Cardiac muscle cell (in vitro differentiated cells and primary cell): ENCODE results near the gene TMPRSS4. TPM values are rescaled to one million over a fixed set of nuclear protein-coding genes. Genes with fewer than 3 reads are reported as not detected.

Source experiments
- DNase-seq, 2 donors: peaks; one replicate each; pipeline versions ENCODE4 v3.0.0 to v3.0.0-alpha.2; 2010 to 2017; ENCODE audit warnings: low read depth in 1 of 2, low spot score in 1 of 2
- H3K27ac ChIP-seq: fragments of 200-600 bp; sonication (generic); 2 replicates; pipeline ENCODE4 v1.5.1; 2016
- H3K27me3 ChIP-seq: fragments of 200-600 bp; sonication (generic); 2 replicates; pipeline ENCODE4 v1.6.0; 2016; ENCODE audit warnings: control low read depth
- H3K36me3 ChIP-seq: fragments of 200-600 bp; sonication (generic); 2 replicates; pipeline ENCODE4 v1.5.1; 2016; ENCODE audit warnings: control low read depth
- H3K4me1 ChIP-seq: fragments of 200-600 bp; sonication (generic); 2 replicates; pipeline ENCODE4 v1.8.1; 2017; ENCODE audit warnings: low read depth, mild to moderate bottlenecking, mixed run types
- H3K4me3 ChIP-seq: fragments of 200-600 bp; sonication (generic); 2 replicates; pipeline ENCODE4 v1.5.1; 2016; ENCODE audit warnings: mild to moderate bottlenecking
- H3K9me3 ChIP-seq: fragments of 200-600 bp; sonication (generic); 2 replicates; pipeline ENCODE4 v1.5.1; 2017; ENCODE audit warnings: low read depth, mild to moderate bottlenecking, control low read depth
- polyA plus RNA-seq: library from polyadenylated mRNA; unstranded; fragments of >200 nt; fragmentation: Nextera tagmentation; extraction: Ambion mirVana; gene quantifications from 2 replicates; pipeline ENCODE4 v1.2.1, GENCODE V29; 2016
- total RNA-seq: library from RNA; depleted of rRNA; stranded (reverse); fragments of >200 nt; gene quantifications from 2 replicates; pipeline ENCODE4 v1.2.3, GENCODE V29; 2016
- TF ChIP-seq, protein P1 (sequence below): IDR thresholded peaks from 2 replicates; pipeline ENCODE4 v1.5.1; 2012; ENCODE audit warnings: low read depth, mild to moderate bottlenecking, low read length

TMPRSS4 gene
- total and polyA plus RNA-seq, 2 experiments from 2014 or later = not detected

DNA sequence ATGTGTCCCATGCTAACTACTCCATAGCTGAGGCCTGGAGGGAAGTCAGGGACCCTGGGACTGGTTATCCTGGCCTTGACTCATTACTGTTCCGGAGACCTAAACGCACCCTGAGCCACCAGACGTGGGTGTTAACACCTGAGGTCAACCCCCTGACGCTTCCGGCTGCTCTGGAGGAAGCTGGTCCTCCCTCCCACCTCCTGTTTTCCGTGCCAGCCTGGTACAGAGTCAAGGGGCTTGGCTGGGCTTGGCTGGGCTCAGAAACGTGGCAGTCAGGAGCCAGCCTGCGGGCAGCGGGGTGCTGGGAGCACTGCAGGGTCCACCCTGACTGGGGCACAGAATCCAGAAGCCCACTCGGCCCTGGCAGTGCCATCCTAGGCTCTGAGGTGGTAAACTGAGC, 2.6 kb downstream of the TMPRSS4 start:
- H3K9me3 ChIP-seq = no peaks in the 10 kb centered on the region
- TF ChIP-seq, protein P1, sequence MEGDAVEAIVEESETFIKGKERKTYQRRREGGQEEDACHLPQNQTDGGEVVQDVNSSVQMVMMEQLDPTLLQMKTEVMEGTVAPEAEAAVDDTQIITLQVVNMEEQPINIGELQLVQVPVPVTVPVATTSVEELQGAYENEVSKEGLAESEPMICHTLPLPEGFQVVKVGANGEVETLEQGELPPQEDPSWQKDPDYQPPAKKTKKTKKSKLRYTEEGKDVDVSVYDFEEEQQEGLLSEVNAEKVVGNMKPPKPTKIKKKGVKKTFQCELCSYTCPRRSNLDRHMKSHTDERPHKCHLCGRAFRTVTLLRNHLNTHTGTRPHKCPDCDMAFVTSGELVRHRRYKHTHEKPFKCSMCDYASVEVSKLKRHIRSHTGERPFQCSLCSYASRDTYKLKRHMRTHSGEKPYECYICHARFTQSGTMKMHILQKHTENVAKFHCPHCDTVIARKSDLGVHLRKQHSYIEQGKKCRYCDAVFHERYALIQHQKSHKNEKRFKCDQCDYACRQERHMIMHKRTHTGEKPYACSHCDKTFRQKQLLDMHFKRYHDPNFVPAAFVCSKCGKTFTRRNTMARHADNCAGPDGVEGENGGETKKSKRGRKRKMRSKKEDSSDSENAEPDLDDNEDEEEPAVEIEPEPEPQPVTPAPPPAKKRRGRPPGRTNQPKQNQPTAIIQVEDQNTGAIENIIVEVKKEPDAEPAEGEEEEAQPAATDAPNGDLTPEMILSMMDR = no peak
- no peaks in the 10 kb centered on the region for H3K36me3 ChIP-seq
- no peaks in the 10 kb centered on the region for H3K27me3 ChIP-seq
- DNase-seq = no peak
- no peak overlapping the region for H3K27ac ChIP-seq
- H3K4me1 ChIP-seq = peaks cover 18% of the 10 kb centered on the region
- H3K4me3 ChIP-seq = no peak overlapping the region

DNA sequence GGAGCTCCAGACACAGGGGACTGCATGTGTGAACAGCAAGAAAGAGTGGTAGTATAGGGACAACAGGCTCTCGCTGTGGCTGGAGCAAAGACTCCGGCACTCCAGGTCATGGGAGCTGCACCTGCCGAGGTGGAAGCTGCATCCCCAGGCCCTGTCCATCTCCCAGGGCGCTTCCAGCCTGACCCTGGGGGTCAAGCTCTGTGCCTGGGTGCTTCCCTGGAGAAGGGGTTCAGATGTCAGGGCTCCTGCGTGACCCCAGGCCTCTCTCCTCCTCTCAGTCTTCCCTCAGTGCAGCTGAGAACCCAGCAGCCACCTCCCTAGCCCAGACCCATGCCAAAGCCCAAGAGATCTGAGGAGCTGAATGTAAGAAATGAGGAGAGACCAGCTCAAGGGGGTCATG, 3.4 kb downstream of the TMPRSS4 start:
- H3K4me1 ChIP-seq = peaks cover 19% of the 10 kb centered on the region
- no peak for DNase-seq
- H3K9me3 ChIP-seq = no peaks in the 10 kb centered on the region
- no peak overlapping the region for H3K4me3 ChIP-seq
- no peaks in the 10 kb centered on the region for H3K36me3 ChIP-seq
- no peaks in the 10 kb centered on the region for H3K27me3 ChIP-seq
- H3K27ac ChIP-seq = no peak overlapping the region
- TF ChIP-seq, protein P1 = no peak

DNA sequence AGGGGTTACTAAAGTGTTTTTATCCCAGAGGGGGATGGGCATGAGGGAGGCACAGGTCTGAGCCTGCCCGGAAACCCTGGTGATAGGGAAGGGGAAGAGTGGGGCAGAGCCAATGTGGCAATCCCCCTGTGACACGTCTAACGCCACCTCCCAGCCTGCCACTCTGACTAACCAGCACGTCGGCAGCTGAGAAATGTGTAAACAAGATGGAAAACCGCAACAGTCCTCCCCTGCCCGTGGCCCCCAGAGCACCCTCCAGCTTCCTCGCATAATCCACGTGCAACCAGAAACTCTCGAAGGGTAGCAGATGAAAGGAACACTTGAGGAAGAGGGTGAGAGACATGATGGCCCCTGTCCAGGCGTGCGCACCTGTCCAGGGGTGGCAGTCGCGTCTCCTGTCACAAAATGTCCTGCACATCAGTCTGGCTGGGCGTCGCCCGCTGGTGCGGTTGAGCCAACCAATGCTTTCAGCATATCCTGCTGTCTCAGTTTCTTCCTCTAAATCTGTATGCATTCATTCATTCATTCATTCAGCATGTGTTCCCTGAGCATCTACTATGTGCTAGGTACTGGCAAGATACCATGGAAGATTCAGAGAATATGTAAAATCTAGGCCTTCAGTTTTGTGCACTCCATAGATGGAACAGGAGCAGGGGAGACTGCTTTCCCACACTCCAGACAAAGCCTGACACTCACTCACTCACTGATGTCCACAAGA, 4.5 kb downstream of the TMPRSS4 start:
- Histone ChIP-seq H3K36me3 (no peaks in the 10 kb centered on the region), H3K4me1 (peaks cover 19% of the 10 kb centered on the region), H3K4me3 (no peak overlapping the region), H3K9me3 (no peaks in the 10 kb centered on the region), H3K27ac (no peak overlapping the region), H3K27me3 (no peaks in the 10 kb centered on the region)
- no peak for DNase-seq
- TF ChIP-seq, protein P1 = no peak

DNA sequence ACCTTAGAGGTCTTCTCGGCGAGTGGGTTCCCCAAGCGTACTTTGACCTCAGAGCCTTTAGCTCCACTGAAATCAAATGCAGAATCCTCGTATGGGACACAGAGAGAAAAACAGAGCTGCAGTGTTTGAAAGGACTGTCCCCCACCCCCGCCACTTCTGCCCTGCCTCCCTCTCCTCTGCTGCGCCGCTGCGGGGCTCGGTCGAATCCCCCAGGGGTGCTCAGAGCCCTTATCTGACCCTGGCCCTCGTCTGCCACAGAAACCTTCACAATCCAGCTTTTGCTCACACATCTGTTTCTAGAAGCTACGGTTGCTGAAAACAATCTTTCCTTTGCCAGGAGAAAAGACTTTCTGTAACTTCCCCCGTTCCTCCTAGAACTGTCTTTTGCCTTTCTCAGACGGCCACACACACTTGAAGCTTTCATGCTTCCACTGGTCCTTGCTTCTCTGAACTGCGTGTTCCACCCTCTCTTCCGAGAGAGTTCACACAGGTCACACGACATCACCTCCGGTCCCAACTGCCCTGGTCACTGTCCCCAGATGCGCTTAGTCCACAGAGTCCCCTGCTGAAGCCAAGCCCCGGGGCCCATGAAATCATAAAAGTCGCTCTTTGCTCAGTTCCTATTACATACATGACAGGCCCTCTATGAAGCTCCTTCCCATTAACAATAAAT, 6.1 kb downstream of the TMPRSS4 start:
- Histone ChIP-seq H3K36me3 (no peaks in the 10 kb centered on the region), H3K9me3 (no peaks in the 10 kb centered on the region), H3K27ac (peak overlapping the region; percentile 5), H3K27me3 (no peaks in the 10 kb centered on the region), H3K4me1 (peaks cover 19% of the 10 kb centered on the region), H3K4me3 (no peak overlapping the region)
- DNase-seq = no peak
- TF ChIP-seq, protein P1 = no peak

DNA sequence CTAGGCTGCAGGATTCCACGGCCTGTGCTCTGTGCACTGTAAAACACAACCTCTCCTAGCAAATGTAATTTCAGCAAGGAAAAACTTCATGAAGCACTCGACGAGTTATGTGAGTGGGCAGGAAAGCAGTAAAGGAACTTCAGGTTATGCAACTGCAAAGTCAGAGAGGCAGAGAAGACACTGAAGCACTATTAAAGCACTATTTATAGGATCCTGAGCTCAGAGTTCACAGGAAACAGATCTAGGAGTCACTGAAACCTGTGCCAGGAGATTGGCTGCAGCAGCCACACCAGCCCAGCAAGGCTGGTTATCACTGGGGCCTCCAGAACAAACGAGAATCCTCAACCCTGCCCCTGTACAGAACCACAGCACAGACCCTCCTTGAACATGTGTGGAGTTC, 7.4 kb downstream of the TMPRSS4 start:
- peak overlapping the region; percentile 68 for H3K27ac ChIP-seq
- no peaks in the 10 kb centered on the region for H3K27me3 ChIP-seq
- H3K9me3 ChIP-seq = no peaks in the 10 kb centered on the region
- no peak overlapping the region for H3K4me3 ChIP-seq
- H3K4me1 ChIP-seq = peaks cover 19% of the 10 kb centered on the region
- TF ChIP-seq, protein P1 = no peak
- DNase-seq = peak; percentile 42 to 55
- H3K36me3 ChIP-seq = no peaks in the 10 kb centered on the region
